Kidney tubule cell (primary cell): ENCODE measurements around the gene NR2C1.
"Not testable (repeated sequence)": the region's sequence is repeated elsewhere in the genome, so short reads cannot be mapped to it uniquely, and the experiment has no call there.

ENCODE experiments used
- DNase-seq: peaks from one replicate; pipeline ENCODE4 v3.0.0-alpha.2; 2018; ENCODE audit warnings: low spot score

NR2C1 gene

DNA sequence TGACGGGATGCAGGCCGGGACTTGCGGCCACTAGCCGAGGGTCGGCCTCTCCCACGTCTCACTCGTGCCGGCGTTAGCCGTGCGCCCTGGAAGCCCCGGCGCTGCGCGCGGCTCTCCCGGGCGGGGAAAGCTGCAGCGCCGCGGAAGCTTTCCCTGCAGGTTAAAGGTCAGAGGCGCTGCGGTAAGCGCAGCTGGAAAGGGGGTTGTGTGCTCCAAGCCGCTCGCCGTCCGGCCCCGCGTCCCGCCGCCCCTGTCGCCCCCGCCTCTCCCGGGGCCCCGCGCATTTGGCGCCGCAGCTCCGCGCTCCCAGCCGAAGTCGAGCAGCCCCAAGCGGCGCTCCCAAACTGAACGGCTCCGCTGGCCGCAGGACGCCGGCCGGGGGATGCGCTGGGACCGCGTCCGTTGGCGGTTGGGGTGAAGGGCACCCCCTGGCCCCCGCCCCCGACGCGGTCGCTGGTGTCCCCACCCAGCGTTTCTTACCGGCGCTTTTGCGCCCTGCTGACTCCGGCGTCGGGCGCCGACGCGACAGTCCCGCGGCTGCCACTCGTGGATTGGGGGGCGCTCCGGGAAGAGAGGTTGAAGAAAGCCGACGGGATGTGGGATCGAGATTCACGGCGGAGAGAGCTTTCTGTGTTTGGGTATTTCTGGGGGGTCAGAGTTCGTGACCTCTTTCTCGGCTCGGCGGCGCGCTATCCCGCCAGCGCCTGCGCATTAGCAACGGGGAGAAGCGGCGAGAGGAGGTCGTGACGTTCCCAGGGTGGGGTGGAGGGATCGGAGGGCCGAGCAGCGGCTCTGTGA lies at the start of gene NR2C1:
Gene NR2C1 (minus strand): TSS at position 719 of the 798 bp plus-strand sequence. CDS start 6,234 bp downstream, outside the sequence.
- DNase-seq, result peak; percentile 94

GRCh38 chr12:95118788-95119179 lies 45.4 kb upstream of the NR2C1 start:
- DNase-seq, result peak; percentile 70

GRCh38 chr12:95118138-95118787 lies 44.8 kb upstream of the NR2C1 start:
- peak; percentile 96 for DNase-seq

DNA sequence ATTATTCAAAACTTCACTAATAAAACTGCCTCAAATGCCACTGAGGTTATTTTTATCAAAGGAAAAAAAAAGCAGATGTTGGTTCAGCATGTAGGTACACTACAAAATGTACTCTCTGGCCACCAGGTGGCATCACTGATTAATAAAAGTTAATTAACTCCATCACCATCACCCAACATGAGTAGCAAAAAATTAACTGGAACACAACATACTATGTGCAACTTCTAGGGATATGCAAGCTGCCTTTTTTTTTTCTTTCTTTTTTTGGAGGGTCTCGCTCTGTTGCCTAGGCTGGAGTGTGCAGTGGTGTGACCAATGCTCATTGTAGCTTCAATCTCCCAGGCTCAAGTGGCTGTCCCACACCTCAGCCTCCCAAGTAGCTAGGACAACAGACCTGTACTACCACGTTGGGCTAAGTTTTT lies 43.8 kb upstream of the NR2C1 start:
- peak; percentile 92 for DNase-seq

DNA sequence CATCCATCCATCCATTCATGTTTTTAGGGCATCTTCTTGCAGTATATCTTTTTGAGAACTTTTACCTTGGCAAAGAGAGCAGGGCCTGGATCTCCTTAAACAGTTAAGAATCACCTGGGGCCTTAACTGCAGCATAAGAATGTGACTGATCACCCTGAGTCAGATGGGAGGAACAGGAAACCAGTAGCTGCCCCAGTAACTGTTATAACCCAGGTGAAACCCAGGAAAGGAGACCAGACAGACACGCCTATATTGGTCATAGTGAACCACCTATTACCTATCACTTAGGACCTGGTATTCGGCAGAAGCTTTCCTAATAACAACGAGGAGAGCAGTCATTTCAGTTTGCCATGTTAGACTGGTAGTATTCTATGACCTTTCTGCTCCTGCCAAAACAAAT lies 43.4 kb upstream of the NR2C1 start:
- peak; percentile 97 for DNase-seq

GRCh38 chr12:95116341-95116740 lies 42.9 kb upstream of the NR2C1 start:
- DNase-seq, result peak; percentile 26

- peak; percentile 40 for DNase-seq
These were observed 42.2 kb upstream of the NR2C1 start for GRCh38 chr12:95115641-95116040.

- peak; percentile 92 for DNase-seq
These were observed 41.5 kb upstream of the NR2C1 start for GRCh38 chr12:95114766-95115405.

DNA sequence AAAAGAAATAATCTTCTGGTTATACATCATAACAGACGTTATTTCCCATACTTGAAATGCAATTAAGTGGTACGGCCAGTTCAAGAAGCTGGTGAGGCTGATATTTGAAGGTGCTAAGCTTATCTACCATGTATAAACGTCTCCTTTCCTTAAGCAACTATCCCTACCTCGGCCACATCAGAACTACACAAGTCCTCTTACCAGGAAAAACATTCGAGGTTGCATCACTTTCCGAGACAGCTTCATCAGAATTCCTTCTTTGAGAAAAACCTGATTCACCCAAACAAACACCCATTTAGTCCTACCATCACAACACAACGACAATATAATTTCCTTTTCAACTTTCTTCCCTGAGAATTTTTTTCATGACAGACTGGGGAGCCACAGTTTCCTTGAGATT lies 33.9 kb upstream of the NR2C1 start:
- no peak for DNase-seq

DNA sequence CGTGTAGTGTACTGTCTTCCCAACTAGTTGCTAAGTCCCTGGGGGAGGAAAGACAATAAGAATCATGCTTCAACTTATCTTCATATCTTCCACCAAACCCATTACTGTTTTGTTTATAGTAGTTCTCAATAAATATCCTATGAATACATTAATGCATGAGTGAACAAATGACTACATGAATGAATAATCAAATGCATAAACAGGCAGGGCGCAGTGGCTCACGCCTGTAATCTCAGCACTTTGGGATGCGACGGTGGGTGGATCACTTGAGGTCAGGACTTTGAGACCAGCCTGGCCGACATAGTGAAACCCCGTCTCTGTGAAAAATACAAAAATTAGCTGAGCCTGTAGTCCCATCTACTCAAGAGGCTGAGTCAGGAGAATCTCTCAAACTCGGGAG lies 32.1 kb upstream of the NR2C1 start:
- DNase-seq, result peak; percentile 35

GRCh38 chr12:95104919-95105452 lies 31.6 kb upstream of the NR2C1 start:
- DNase-seq, result no peak

GRCh38 chr12:95102916-95103671 lies 29.7 kb upstream of the NR2C1 start:
- DNase-seq, result peak; percentile 98

DNA sequence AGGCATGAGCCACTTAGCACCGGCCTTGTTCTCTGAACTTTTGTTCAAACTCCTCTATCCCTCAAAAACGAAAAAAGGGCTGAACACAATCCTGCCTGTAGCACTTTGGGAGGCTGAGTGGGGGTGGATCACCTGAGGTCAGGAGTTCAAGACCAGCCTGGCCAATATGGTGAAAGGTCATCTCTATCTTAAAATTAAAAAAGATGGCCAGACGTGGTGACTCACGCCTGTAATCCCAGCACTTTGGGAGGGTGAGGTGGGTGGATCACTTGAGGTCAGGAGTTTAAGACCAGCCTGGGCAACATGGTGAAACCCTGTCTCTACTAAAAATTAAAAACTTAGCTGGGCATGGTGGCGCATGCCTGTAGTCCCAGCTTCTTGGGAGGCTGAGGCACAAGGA lies 28.5 kb upstream of the NR2C1 start:
- not testable (repeated sequence) for DNase-seq

DNA sequence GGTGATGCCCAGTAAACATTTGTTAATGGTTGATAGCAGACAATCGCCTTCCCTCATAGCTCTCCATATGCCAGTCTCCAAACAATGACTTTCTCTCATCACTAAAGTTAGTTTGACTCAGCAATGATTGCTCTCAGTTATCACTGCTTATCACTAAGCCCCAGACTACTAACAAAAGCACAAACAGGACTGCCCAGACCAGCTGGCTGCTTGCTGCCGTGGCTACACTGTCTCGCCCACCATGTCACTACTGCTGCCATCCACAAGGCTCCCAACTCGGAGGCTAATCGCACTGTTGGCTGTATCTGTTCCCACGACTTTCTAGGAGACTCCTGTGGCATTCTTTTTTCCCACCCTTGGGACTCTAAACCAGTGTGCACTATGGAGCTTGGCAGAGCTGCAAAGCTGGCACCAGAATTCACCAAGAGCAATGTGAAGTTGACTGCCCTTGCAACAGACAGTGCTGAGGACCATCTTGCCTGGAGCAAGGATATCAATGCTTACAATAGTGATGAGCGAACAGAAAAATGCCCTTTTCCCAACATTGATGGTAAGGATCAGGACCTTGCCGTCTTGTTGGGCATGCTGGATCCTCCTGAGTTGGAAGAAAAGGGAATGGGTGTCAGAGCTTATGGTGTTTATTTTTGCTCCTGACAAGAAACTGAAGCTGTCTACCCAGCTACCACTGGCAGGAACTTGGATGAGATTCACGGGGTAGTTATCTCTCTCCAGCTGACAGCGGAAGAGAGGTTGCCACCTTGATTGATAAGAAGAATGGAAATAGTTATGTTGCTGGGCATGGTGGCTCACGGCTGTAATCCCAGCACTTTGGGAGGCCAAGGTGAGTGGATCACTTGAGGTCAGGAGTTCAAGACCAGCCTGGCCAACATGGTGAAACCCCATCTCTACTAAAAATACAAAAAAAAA lies 27.1 kb upstream of the NR2C1 start:
- peak; percentile 63 for DNase-seq

DNA sequence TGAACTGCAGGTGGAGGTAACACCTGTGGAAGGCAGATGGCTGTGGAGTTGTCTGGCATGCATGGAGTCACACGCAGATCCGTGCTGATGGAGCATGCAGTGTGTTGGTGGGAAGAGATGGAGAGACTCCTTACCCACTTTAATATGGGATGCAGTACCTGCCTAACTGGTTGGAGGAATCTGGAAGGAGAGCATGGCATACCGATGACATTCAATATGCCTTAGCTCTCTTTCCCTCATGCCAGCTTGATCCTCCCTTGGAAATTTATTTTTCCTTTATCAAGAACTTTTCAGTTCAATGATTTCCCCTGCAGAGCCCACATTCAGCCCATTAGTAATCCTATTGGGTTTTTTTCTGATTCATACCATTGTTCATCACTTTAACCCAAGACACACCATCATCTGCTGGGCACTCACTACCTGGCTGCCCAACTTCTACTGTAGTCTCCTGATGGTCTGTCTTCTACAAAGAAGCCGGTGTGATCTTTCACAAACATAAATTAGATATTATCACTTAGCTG lies 25.9 kb upstream of the NR2C1 start:
- DNase-seq, result peak; percentile 87

- peak; percentile 36 for DNase-seq
These were observed 23.4 kb upstream of the NR2C1 start for GRCh38 chr12:95096852-95097251.

GRCh38 chr12:95096378-95096777 lies 23.0 kb upstream of the NR2C1 start:
- no peak for DNase-seq

DNA sequence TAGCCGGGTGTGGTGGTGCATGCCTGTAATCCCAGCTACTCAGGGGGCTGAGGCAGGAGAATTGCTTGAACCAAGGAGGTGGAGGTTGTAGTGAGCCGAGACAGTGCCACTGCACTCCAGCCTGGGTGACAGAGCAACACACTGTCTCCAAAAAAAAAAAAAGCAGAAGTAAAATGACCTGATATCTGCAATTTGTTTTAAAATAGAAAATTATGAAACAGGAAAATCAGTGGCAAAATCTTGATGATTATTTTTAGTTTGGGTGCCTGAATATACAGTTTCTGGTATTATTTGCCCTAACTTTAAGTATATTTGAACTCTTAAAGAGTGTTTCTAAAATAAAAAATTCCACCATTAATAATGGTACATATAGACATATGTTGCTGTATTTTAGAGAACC lies 22.4 kb upstream of the NR2C1 start:
- not testable (repeated sequence) for DNase-seq

GRCh38 chr12:95089462-95089861 lies 16.0 kb upstream of the NR2C1 start:
- DNase-seq, result no peak

- DNase-seq, result no peak
These were observed 15.0 kb upstream of the NR2C1 start for GRCh38 chr12:95088379-95088778.

DNA sequence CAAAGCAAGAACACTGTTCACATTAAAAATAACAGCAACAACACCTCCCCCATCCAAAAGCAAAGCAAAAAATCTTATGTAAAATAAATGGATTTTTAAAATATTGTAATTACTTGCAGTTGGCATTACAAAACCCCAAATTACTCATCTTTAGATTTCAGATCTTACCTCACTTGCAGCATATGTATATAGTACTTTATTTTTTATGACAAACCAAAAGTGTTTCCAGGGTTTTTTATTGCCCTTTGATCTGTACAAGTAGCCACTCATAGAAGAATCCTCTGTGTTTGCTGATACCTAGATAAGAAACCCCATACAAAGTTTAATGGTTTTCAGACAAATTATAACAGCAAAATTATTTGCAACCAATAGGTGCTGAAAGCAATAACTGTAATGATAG lies 12.2 kb upstream of the NR2C1 start:
- no peak for DNase-seq
